HFF-Myc (cell line): Measurements from ENCODE around the gene TSPAN6.

ENCODE experiments used
- DNase-seq: peaks from one replicate; pipeline ENCODE4 v3.0.0-alpha.2; 2011; ENCODE audit warnings: low read depth; ENCODE audit errors: extremely low read depth
- H3K4me3 ChIP-seq: replicated peaks from 2 replicates; pipeline ENCODE4 v1.5.1; 2011; ENCODE audit warnings: low read depth, mild to moderate bottlenecking, control low read depth, low read length
- CTCF ChIP-seq: IDR thresholded peaks from 2 replicates; pipeline ENCODE4 v1.5.1; 2012; ENCODE audit warnings: mild to moderate bottlenecking, low read depth, low read length, control low read depth; ENCODE audit errors: missing control alignments

TSPAN6 gene

GRCh38 chrX:100659431-100660137 lies 23.0 kb upstream of the TSPAN6 start:
- DNase-seq: no peak
- no peak for TF ChIP-seq CTCF

GRCh38 chrX:100658941-100659381 lies 22.4 kb upstream of the TSPAN6 start:
- H3K4me3 ChIP-seq: no peak overlapping the region
- no peak for DNase-seq
- TF ChIP-seq CTCF: no peak

More at GRCh38 chrX:100659431-100660137, 23.0 kb upstream of the TSPAN6 start:
- H3K4me3 ChIP-seq: no peak overlapping the region

- peak; percentile 9 for TF ChIP-seq CTCF
- H3K4me3 ChIP-seq: no peak overlapping the region
- no peak for DNase-seq
Observed at GRCh38 chrX:100654261-100654660, 17.7 kb upstream of the TSPAN6 start.

- H3K4me3 ChIP-seq: no peak overlapping the region
- no peak for TF ChIP-seq CTCF
- DNase-seq: no peak
Observed at GRCh38 chrX:100652266-100652665, 15.7 kb upstream of the TSPAN6 start.

GRCh38 chrX:100650841-100651240 lies 14.2 kb upstream of the TSPAN6 start:
- H3K4me3 ChIP-seq: no peak overlapping the region
- no peak for DNase-seq
- TF ChIP-seq CTCF: no peak

- peak; percentile 52 for DNase-seq
- peak overlapping the region; percentile 9; the same call in 1 of the 2 replicates for H3K4me3 ChIP-seq
Observed at GRCh38 chrX:100649550-100650356, 13.1 kb upstream of the TSPAN6 start.

More at GRCh38 chrX:100649550-100650356, 13.1 kb upstream of the TSPAN6 start:
- no peak for TF ChIP-seq CTCF
